C1 segment of cervical spinal cord (tissue), 14 donors: ENCODE measurements around the gene HDAC10.

Experiments
- DNase-seq, 14 donors: peaks; one replicate each; lab custom pipeline; 2025; lab: John Stamatoyannopoulos, UW

HDAC10 gene

GRCh38 chr22:50270666-50271394 is 19.8 kb upstream of the HDAC10 start:
- peak in 2 of 14 donors; percentile 32 to 49 for DNase-seq

- DNase-seq: peak in 7 of 14 donors; percentile 14 to 64 (median 37)
These were observed 19.1 kb upstream of the HDAC10 start, which contains the start of gene MAPK11 for GRCh38 chr22:50269970-50270665. TSS of gene MAPK11 (minus strand) at chr22:50270380. CDS start at chr22:50270292, 88 bp downstream.

- DNase-seq: no peak
These were observed 18.5 kb upstream of the HDAC10 start for GRCh38 chr22:50269573-50269969.

GRCh38 chr22:50268655-50269113 is 17.6 kb upstream of the HDAC10 start:
- peak in 5 of 14 donors; percentile 15 to 44 (median 24) for DNase-seq

GRCh38 chr22:50267591-50268390 is 16.7 kb upstream of the HDAC10 start:
- DNase-seq: peak in 2 of 14 donors; percentile 14 to 72

- no peak for DNase-seq
These were observed 15.9 kb upstream of the HDAC10 start for GRCh38 chr22:50266994-50267393.

GRCh38 chr22:50264946-50265669 is 14.0 kb upstream of the HDAC10 start:
- no peak for DNase-seq

- DNase-seq: no peak
These were observed 13.2 kb upstream of the HDAC10 start for GRCh38 chr22:50264104-50264745.

- DNase-seq: no peak
These were observed 12.0 kb upstream of the HDAC10 start for GRCh38 chr22:50262973-50263617.

GRCh38 chr22:50262460-50262911 is 11.4 kb upstream of the HDAC10 start:
- no peak for DNase-seq

GRCh38 chr22:50261615-50262459 is 10.8 kb upstream of the HDAC10 start, which contains the start of gene MAPK12:
TSS of gene MAPK12 (minus strand) at chr22:50261683. CDS start at chr22:50261509, 174 bp downstream.
- peak in 2 of 14 donors; percentile 30 to 54 for DNase-seq

- peak in 3 of 14 donors; percentile 30 to 57 (median 53) for DNase-seq
These were observed 9.9 kb upstream of the HDAC10 start for GRCh38 chr22:50260801-50261614.

GRCh38 chr22:50260434-50260800 is 9.4 kb upstream of the HDAC10 start:
- DNase-seq: no peak

GRCh38 chr22:50259302-50259701 is 8.2 kb upstream of the HDAC10 start:
- peak in 4 of 14 donors; percentile 43 to 54 (median 52) for DNase-seq

- peak in 5 of 14 donors; percentile 21 to 69 (median 42) for DNase-seq
These were observed 7.6 kb upstream of the HDAC10 start for GRCh38 chr22:50258361-50259292.

- no peak for DNase-seq
These were observed 6.6 kb upstream of the HDAC10 start for GRCh38 chr22:50257451-50258360.
